Activated naive CD4-positive, alpha-beta T cell treated with anti-CD3 and anti-CD28 coated beads, Interleukin-2, amount 50 U/mL, for 24 hours (primary cell): ENCODE data around the gene PLA2G2F.

Experiments
- H3K27ac Mint-ChIP-seq: one replicate; pipeline ENCODE4 v1.8.0; 2021; ENCODE audit warnings: mild to moderate bottlenecking, mixed read lengths
- H3K27me3 Mint-ChIP-seq: one replicate; pipeline ENCODE4 v1.8.0; 2021; ENCODE audit warnings: mixed read lengths
- H3K36me3 Mint-ChIP-seq: one replicate; pipeline ENCODE4 v1.8.0; 2021; ENCODE audit warnings: mixed read lengths
- H3K4me1 Mint-ChIP-seq: one replicate; pipeline ENCODE4 v1.8.0; 2021; ENCODE audit warnings: mixed read lengths
- H3K4me3 Mint-ChIP-seq: one replicate; pipeline ENCODE4 v1.8.0; 2021; ENCODE audit warnings: mild to moderate bottlenecking, mixed read lengths
- H3K9me3 Mint-ChIP-seq: one replicate; pipeline ENCODE4 v1.8.0; 2021; ENCODE audit warnings: mixed read lengths

PLA2G2F gene

GRCh38 chr1:20138961-20139550 lies at the start of gene PLA2G2F:
Gene PLA2G2F, plus strand, starts transcription at chr1:20139323. Its CDS starts 105 bp downstream, at chr1:20139428.
- H3K36me3 Mint-ChIP-seq = no peaks in the 10 kb centered on the region
- no peak within 1 kb of the TSS for H3K4me3 Mint-ChIP-seq
- H3K9me3 Mint-ChIP-seq = no peaks in the 10 kb centered on the region
- H3K4me1 Mint-ChIP-seq = no peaks in the 10 kb centered on the region
- H3K27me3 Mint-ChIP-seq = peaks cover 11% of the 10 kb centered on the region
- H3K27ac Mint-ChIP-seq = no peak within 1 kb of the TSS

- H3K27ac Mint-ChIP-seq = no peak overlapping the region
- H3K4me3 Mint-ChIP-seq = no peak overlapping the region
- no peaks in the 10 kb centered on the region for H3K9me3 Mint-ChIP-seq
- no peaks in the 10 kb centered on the region for H3K4me1 Mint-ChIP-seq
- H3K36me3 Mint-ChIP-seq = no peaks in the 10 kb centered on the region
- H3K27me3 Mint-ChIP-seq = no peaks in the 10 kb centered on the region
Measured at GRCh38 chr1:20089328-20090077, 49.6 kb upstream of the PLA2G2F start.

- H3K27ac Mint-ChIP-seq = no peak overlapping the region
- H3K36me3 Mint-ChIP-seq = no peaks in the 10 kb centered on the region
- no peaks in the 10 kb centered on the region for H3K27me3 Mint-ChIP-seq
- no peak overlapping the region for H3K4me3 Mint-ChIP-seq
- H3K4me1 Mint-ChIP-seq = no peaks in the 10 kb centered on the region
- no peaks in the 10 kb centered on the region for H3K9me3 Mint-ChIP-seq
Measured at GRCh38 chr1:20090119-20090518, 49.0 kb upstream of the PLA2G2F start.

GRCh38 chr1:20090641-20091040 lies 48.5 kb upstream of the PLA2G2F start:
- no peaks in the 10 kb centered on the region for H3K27me3 Mint-ChIP-seq
- H3K9me3 Mint-ChIP-seq = no peaks in the 10 kb centered on the region
- no peak overlapping the region for H3K4me3 Mint-ChIP-seq
- no peaks in the 10 kb centered on the region for H3K36me3 Mint-ChIP-seq
- H3K4me1 Mint-ChIP-seq = no peaks in the 10 kb centered on the region
- no peak overlapping the region for H3K27ac Mint-ChIP-seq

GRCh38 chr1:20093303-20093702 lies 45.8 kb upstream of the PLA2G2F start:
- no peaks in the 10 kb centered on the region for H3K4me1 Mint-ChIP-seq
- no peaks in the 10 kb centered on the region for H3K36me3 Mint-ChIP-seq
- no peaks in the 10 kb centered on the region for H3K9me3 Mint-ChIP-seq
- H3K4me3 Mint-ChIP-seq = no peak overlapping the region
- H3K27me3 Mint-ChIP-seq = no peaks in the 10 kb centered on the region
- no peak overlapping the region for H3K27ac Mint-ChIP-seq

GRCh38 chr1:20093940-20094391 lies 45.2 kb upstream of the PLA2G2F start:
- Mint-ChIP-seq H3K4me3 (no peak overlapping the region), H3K27ac (no peak overlapping the region), H3K4me1 (no peaks in the 10 kb centered on the region), H3K27me3 (no peaks in the 10 kb centered on the region), H3K36me3 (no peaks in the 10 kb centered on the region), H3K9me3 (no peaks in the 10 kb centered on the region)

- Mint-ChIP-seq H3K36me3 (no peaks in the 10 kb centered on the region), H3K27ac (no peak overlapping the region)
Measured at GRCh38 chr1:20095564-20096434, 43.3 kb upstream of the PLA2G2F start.

GRCh38 chr1:20096840-20097447 lies 42.2 kb upstream of the PLA2G2F start:
- Mint-ChIP-seq H3K4me3 (no peak overlapping the region), H3K27ac (no peak overlapping the region), H3K27me3 (no peaks in the 10 kb centered on the region), H3K4me1 (no peaks in the 10 kb centered on the region), H3K9me3 (no peaks in the 10 kb centered on the region), H3K36me3 (no peaks in the 10 kb centered on the region)

More at GRCh38 chr1:20095564-20096434, 43.3 kb upstream of the PLA2G2F start:
- Mint-ChIP-seq H3K4me3 (no peak overlapping the region), H3K4me1 (no peaks in the 10 kb centered on the region), H3K27me3 (no peaks in the 10 kb centered on the region), H3K9me3 (no peaks in the 10 kb centered on the region)

- no peaks in the 10 kb centered on the region for H3K27me3 Mint-ChIP-seq
- no peaks in the 10 kb centered on the region for H3K36me3 Mint-ChIP-seq
- H3K9me3 Mint-ChIP-seq = no peaks in the 10 kb centered on the region
Measured at GRCh38 chr1:20099533-20099932, 39.6 kb upstream of the PLA2G2F start.

GRCh38 chr1:20100632-20101355 lies 38.3 kb upstream of the PLA2G2F start:
- Mint-ChIP-seq H3K4me3 (no peak overlapping the region), H3K27me3 (no peaks in the 10 kb centered on the region)

More at GRCh38 chr1:20099533-20099932, 39.6 kb upstream of the PLA2G2F start:
- Mint-ChIP-seq H3K27ac (no peak overlapping the region), H3K4me1 (no peaks in the 10 kb centered on the region), H3K4me3 (no peak overlapping the region)

GRCh38 chr1:20102875-20103274 lies 36.2 kb upstream of the PLA2G2F start:
- Mint-ChIP-seq H3K4me3 (no peak overlapping the region), H3K4me1 (no peaks in the 10 kb centered on the region), H3K9me3 (no peaks in the 10 kb centered on the region), H3K27me3 (no peaks in the 10 kb centered on the region), H3K27ac (no peak overlapping the region), H3K36me3 (no peaks in the 10 kb centered on the region)

More at GRCh38 chr1:20100632-20101355, 38.3 kb upstream of the PLA2G2F start:
- H3K36me3 Mint-ChIP-seq = no peaks in the 10 kb centered on the region
- H3K4me1 Mint-ChIP-seq = no peaks in the 10 kb centered on the region
- no peak overlapping the region for H3K27ac Mint-ChIP-seq
- H3K9me3 Mint-ChIP-seq = no peaks in the 10 kb centered on the region

GRCh38 chr1:20105856-20106255 lies 33.3 kb upstream of the PLA2G2F start:
- Mint-ChIP-seq H3K27ac (no peak overlapping the region), H3K36me3 (no peaks in the 10 kb centered on the region), H3K27me3 (no peaks in the 10 kb centered on the region), H3K9me3 (no peaks in the 10 kb centered on the region), H3K4me3 (no peak overlapping the region), H3K4me1 (no peaks in the 10 kb centered on the region)

- Mint-ChIP-seq H3K4me1 (no peaks in the 10 kb centered on the region), H3K4me3 (no peak overlapping the region), H3K27ac (no peak overlapping the region), H3K9me3 (no peaks in the 10 kb centered on the region), H3K36me3 (no peaks in the 10 kb centered on the region), H3K27me3 (no peaks in the 10 kb centered on the region)
Measured at GRCh38 chr1:20107351-20107750, 31.8 kb upstream of the PLA2G2F start.

- no peaks in the 10 kb centered on the region for H3K4me1 Mint-ChIP-seq
Measured at GRCh38 chr1:20107796-20108195, 31.3 kb upstream of the PLA2G2F start.

More at GRCh38 chr1:20107796-20108195, 31.3 kb upstream of the PLA2G2F start:
- Mint-ChIP-seq H3K9me3 (no peaks in the 10 kb centered on the region), H3K36me3 (no peaks in the 10 kb centered on the region), H3K4me3 (no peak overlapping the region), H3K27ac (no peak overlapping the region), H3K27me3 (no peaks in the 10 kb centered on the region)
